Stimulated activated CD8-positive, alpha-beta memory T cell treated with anti-CD3 and anti-CD28 coated beads, Interleukin-7, amount 100 ng/mL, for 4 hours (primary cell): ENCODE measurements around the gene ANKRD55.
"Not testable (repeated sequence)": the region's sequence is repeated elsewhere in the genome, so short reads cannot be mapped to it uniquely, and the experiment has no call there.

Source experiments
- DNase-seq, 2 donors: peaks; one replicate each; pipeline ENCODE4 v3.0.0-alpha.2; 2020; ENCODE audit warnings: low read depth in 2 of 2

The ANKRD55 gene

DNA sequence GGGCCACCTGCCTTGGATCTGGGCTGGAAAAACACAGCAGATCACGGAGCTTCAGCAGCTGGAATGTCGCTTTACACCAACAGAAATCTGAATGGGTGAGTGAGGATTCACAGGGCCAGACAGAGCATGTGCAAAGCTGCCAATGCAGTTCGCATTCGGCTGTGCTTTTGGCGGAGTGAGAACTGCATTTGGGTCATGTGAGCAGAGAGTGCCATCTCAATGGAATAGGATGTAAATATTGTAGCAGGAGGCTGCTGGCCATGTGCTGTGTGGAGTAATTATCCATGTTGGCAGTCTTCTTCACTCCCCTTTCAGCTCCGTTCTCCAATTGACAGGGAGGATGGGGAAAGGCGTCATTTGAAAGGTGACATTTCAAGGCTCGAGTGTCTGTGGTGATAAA, at the start of gene ANKRD55:
Gene ANKRD55 (minus strand): TSS at position 101 of the 400 bp plus-strand sequence. CDS start 417 bp downstream, outside the sequence.
- no peak for DNase-seq

DNA sequence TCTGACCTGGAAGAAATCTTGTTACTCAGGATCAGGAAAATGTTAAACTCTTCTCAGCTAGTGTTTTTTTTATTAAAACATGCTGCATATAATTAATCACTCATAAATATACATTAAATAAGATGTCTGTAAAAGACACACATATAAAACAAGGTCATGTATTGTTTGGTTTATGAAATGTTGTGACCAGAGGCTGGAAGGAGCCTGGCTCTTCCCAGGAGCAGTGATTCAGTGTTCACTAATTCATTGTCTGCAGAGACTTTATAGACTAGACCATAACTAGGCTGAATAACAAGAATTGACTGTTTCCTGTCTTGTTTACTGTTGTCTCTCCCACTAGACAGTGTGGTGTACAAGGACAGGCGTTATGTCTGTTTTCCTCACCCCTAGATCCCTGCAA, 49.1 kb upstream of the ANKRD55 start:
- no peak for DNase-seq

DNA sequence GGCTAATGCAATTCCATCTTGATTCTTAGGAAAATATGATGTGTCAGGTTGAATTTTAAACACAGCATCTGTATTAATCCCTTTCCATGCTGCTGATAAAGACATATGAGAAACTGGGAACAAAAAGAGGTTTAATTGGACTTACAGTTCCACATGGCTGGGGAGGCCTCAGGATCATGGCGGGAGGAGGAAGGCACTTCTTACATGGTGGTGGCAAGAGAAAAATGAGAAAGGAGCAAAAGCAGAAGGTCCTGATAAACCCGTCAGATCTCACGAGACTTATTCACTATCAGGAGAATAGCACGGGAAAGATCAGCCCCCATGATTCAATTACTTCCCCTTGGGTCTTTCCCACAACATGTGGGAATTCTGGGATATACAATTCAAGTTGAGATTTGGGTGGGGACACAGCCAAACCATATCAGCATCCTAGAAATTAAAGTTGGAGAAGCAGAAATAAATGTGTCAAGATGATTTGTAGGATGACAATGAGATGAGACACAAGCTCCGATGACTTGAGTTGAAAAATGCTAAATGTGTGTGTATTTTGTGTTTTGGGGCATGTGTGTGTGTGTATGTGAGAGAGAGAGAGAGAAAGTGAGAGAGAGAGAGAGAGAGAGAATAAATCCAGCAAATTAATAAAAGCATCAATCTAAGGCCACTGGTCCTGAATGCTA, 48.5 kb upstream of the ANKRD55 start:
- DNase-seq = no peak

DNA sequence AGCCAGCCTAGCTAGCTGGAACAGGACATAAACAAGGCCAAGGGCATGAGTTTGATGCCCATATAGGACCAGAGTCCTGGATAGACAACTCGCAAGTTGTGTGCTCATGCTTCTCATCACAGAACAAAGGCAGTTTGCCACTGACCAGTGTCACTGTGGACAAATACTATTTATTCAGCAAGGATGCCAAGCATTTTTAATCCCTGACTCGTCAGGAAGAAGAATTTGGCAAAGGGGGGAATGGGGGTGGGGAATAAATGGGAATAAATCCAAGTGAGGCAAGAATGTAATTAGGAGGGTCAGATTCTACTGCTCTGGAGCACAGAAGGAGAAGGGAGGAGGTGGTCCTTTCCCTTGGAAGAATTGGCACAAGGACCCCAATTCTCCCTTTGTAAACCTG, 46.8 kb upstream of the ANKRD55 start:
- no peak for DNase-seq

DNA sequence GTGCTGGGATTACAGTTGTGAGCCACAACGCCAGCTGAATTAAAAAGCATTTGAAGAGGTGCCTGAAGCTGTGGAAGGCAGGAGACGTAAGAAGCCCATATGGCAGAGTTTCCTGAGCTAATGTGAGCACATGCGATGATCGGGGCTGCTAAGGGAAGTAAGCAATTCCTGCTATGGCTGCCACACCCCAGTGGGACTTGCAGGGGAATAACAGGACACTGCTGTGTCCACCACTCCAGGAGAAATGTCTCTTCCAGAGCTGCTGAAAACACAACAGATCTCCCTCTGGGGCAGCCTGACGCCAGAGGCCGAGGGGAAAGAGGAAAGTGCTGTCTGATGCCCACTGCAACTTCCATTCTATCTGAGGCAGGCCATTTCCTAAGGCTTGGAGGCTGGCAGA, 46.2 kb upstream of the ANKRD55 start:
- no peak for DNase-seq

DNA sequence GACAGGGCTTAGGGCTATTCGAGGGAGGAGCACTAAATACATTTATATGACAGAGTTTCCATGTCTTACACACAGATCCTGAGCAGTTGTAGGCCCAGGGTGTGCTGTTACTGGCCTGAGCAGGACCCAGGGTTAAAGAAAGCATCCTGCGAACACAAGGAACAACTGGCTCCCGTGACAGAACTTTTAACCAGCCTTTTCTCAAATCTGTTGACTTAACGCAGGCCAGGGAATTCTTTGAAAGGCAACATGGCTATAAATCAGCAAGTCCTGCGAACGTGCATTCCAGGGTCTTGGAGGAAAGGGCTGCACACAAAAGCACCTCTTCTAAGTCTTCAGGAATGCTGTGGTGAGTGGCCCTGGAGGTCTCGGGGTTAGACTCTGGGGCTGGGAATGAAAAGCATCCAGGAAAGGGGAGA, 45.2 kb upstream of the ANKRD55 start:
- DNase-seq = no peak

DNA sequence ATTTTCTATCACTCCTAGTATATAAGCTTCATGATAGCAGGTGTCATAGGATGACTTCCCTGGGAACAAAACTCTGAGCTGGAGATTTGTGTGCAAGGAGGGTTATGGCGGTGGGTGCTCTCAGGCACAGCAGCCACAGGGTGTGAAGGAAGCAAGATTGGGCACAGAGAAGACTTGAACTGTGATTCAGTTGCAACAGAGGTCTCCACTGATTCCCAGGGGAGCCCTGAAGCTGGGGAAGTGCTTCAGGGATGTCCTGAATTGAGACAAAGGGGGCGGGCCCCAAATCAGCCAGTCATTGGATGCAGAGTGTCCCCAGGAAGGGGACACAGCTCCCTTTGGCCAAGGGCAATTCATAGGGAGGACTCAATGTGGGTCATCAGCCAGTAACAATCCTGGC, 44.4 kb upstream of the ANKRD55 start:
- DNase-seq = no peak

DNA sequence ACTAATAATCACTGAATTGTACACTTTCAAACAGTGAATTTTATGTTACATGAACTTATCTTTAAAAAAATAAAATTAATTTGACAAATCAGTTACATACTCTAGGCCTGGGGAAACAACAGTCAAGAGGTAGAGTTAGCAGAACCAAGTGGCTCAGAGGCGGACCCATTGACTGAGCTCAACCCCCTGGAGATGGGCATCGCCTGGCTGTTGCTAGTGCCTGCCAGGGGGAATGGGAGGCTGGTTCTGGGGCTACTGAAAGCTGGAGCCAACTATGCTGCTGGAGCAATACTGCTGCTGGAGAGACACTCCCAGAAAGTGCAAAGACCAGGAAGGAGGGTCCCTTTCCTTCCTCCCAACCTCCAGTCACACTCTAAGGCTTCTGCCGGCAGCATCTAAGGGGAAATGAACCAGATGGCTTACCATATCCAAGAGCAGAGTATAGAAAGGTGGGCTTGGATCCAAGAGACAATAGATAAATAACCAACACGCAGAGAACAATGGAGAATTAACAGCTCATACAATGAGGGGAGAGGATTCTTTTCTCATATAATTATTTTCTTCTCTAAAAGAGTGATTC, 40.3 kb upstream of the ANKRD55 start:
- DNase-seq = no peak

DNA sequence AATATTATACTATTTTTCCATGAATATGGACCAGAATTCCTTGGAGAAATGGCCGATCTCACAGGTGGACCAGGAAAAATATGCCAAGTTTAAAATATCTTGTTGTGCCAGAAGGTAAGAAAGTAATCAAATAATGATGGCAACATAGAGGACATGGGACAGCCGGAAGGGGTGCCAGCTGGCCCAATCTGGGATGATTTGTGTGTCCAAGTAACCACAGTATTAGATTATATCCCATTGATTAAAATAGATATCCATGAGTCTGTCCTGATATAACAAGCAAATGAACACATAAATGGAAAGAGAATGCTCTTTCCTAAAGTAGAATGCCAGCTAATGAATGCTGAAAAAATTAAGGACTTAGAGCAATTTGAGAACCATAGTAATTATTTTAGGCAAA, 39.6 kb upstream of the ANKRD55 start:
- DNase-seq = no peak

DNA sequence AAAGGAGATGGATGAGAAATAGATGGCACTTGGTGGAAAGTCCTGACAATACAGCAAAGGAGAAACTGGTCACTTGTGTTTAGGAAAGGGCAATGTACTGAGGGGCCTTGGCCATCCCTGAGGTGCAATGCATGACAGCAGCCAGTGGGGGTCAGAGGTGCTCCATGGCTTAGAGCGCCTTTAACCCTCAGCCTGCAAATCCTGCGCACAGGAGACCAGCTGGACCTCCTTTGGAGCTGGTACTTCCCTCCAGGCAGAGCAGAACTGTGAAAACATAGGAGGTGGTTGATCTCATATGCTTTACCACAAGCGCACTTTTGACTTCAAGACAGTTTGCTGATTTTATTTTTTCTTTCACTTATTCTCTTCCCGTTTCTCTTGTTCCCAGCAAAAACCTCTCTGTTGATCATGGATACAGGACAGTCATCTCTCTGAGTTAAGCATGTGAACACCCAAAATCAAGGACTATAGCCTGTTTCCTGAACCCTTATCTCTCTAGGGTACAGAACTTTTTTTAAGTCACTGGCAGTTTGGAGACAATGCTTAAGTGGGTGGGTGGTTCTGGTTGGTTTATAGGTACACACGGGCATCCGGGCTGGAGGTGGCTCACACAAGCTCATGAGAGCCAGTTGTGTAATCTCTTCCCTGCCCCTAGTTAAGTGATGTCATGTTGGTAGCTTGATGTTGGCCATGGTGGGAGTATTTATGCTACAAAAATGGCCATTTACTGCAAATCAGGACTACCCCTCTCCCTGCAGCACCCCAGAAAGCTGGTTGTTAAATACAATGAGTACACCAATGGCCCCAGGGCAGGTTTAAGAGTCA, 37.6 kb upstream of the ANKRD55 start:
- DNase-seq = peak; percentile 41 to 58

DNA sequence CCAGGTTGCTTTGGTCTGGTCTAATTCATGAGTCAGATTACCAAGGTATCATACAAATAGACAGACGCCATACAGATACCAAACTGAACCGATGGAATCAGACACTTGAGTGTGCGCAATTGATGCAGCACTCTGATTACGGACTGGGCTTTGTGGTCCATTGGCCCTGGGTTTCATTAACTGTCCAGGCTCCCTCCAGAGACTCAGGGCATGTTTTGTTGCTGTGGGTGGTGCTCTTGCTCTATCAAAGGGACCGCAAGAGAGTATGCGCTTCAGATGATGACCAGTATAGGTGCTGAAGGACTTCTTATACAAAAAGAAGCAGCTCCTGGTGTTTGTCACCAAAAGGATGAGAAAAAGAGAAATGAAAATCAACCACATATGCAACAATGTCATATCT, 36.9 kb upstream of the ANKRD55 start:
- no peak for DNase-seq

DNA sequence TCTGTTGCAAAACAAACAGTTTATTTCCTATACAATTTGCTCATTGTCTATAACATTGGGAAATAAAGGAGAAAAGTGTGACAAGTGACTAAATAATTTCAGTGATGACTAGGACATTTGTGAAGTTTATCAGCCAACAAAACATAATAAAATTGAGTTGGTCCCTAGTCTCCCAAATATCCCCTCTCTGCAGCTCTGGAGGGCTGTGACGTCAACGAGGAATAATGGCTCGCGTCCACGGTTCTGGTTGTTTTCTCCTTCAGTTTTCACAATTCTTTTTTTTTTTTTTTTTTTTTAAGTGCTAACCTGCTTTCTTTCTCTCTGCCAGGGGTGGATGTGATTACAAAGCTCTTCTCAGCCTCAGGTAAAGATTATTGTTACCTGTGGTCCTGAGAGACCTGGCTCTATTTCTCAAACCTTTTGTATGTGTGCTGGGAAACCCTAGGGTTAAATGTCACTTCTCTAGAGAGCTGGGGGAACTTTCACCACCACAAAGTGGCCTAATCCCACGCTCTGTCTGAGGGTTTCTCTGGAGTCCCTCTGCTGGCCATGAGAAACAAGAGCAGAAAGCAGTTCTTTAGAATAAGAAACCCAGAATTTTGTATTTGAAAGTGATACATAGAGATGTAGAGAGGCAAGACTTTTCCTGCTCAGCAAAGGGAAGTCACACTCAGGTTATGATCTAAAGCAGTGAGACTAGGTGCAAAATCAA, 36.2 kb upstream of the ANKRD55 start:
- no peak for DNase-seq

DNA sequence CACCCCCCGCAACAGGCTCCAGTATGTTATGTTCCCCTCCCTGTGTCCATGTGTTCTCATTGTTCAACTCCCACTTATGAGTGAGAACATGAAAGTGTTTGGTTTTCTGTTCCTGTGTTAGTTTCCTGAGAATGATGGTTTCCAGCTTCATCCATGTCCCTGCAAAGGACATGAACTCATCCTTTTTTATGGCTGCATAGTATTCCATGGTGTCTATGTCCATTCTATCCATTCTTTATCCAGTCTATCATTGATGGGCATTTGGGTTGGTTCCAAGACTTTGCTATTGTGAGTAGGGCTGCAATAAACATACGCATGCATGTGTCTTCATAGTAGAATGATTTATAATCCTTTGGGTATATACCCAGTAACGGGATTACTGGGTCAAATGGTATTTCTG, 35.6 kb upstream of the ANKRD55 start:
- DNase-seq = not testable (repeated sequence)

DNA sequence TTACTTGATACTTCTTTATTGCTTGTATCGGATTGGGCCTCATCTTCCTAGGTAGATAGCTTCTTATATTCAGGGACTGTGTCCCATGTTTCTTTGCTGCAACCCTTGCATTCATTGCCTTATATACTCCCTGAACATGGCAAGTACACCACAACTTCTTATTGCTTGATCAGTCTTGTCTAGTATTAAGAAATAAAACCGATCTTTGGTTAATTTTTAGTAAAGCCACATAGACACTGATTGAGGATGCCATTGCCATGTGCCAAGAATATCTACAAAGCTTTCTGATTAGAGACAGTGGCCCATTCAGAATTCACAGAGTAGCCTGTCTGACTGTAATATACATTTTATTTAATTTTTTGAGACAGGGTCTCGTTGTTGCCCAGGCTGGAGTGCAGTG, 34.7 kb upstream of the ANKRD55 start:
- DNase-seq = no peak

DNA sequence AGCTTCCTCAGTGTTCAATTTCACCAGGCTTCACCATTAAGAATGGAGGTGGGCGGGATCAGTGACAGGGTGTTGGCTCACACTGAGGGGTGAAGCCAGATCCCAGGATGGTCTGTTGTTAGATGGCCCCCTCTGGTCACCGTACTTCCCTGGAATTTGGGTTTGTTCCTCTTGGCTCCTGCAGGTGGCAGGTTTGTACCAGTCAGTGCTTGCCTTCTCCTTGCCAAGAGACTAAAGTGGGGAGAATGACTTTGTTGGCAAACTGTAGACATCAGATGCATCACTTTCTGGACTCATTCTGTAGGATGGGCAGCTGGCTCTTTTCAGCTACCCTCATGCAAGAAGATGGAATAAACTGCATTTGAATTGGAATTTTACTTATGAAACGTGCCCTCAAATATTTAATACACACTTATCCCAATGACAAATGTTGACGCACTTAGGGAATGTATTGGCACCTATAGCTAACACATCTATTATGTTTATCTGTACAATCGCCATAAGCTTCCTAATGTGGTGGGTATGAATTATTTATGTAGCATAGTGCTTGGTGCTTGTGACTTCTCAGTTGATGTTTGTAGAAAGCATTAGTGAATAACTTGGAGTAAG, 31.4 kb upstream of the ANKRD55 start:
- no peak for DNase-seq

DNA sequence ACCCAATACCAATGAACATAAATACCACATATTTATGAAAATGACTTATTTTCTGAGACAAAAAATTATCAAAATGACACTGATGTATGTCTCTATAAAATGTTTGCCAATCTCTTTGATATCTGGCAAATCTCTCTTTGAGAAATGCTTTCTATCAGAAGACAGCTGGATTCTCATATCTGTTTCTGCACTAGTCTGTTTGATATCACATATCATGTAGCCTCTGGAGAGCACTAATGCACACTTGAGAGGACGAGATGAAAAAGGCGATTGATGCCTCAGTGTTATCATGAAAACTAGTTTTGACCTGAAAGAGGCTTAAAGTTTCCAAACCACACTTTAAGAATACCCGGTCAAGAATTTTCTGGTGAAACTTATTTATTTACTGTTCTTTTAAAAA, 29.1 kb upstream of the ANKRD55 start:
- DNase-seq = no peak

DNA sequence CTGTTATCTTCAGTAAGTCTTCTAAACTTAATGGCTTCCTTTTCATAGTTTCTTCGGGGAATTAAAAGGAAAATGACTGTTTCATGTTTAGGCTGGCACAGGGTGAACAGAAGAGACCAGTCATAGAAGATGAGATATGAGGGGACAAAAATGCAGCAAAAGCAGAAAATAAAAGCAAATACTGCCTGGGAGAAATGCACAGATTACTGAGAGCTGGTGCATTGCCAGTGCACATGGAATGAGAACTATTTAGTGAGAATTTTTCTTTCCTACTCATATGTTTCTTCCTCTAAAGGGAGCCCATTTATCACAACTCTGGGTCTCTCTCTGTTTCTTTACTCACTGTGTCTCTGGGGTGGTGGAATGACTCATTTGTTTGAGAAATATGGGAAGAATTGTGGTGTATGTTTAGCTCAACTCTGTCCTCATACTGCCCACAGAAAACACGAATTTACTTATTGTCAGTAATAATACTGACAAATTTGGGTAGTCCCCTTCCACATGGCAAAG, 25.9 kb upstream of the ANKRD55 start:
- DNase-seq = no peak

DNA sequence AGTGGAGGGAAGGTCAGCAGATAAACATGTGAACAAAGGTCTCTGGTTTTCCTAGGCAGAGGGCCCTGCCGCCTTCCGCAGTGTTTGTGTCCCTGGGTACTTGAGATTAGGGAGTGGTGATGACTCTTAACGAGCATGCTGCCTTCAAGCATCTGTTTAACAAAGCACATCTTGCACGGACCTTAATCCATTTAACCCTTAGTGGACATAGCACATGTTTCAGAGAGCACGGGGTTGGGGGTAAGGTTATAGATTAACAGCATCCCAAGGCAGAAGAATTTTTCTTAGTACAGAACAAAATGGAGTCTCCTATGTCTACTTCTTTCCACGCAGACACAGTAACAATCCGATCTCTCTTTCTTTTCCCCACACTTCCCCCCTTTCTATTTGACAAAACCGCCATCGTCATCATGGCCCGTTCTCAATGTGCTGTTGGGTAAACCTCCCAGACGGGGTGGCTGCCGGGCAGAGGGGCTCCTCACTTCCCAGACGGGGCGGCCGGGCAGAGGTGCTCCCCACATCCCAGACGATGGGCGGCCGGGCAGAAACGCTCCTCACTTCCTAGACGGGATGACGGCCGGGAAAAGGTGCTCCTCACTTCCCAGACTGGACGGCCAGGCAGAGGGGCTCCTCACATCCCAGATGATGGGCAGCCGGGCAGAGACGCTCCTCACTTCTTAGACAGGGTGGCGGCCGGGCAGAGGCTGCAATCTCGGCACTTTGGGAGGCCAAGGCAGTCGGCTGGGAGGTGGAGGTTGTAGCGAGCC, 24.8 kb upstream of the ANKRD55 start:
- not testable (repeated sequence) for DNase-seq

DNA sequence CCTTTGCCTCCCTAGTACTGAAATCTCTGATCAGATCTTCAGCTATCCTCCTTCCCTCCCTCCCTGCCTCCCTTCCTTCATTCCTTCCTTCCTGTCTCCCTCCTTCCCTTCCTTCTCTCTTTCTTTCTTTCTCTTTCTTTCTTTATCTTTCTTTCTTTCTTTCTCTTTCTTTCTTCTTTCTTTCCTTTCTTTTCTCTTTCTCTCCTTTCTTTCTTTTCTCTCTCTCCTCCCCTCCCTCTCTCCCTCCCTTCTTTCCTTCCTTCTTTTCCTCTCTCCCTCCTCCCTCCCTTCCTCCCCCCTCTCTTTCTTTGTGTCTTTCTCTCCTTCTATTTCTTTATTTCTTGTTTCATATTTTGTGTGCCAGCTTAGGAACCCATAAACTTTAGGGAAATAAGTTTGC, 23.9 kb upstream of the ANKRD55 start:
- no peak for DNase-seq

DNA sequence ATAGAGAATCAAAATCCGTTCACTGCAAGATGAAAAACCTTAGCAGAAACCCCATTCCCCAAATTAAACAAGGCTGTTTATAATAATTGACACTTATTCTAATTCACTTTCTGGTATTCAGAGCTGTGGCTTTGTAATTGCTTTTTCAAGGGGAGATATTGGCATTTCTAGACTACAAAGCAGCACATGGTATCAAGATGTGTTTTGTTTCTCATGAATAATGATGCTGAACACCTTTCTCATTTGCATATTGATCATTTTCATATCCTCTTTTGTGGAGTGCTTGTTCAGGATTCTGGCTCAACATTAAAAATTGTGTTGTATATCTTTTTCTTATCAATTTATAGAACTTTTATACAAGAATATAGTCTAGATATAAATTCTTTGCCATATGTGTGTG, 22.4 kb upstream of the ANKRD55 start:
- DNase-seq = no peak

DNA sequence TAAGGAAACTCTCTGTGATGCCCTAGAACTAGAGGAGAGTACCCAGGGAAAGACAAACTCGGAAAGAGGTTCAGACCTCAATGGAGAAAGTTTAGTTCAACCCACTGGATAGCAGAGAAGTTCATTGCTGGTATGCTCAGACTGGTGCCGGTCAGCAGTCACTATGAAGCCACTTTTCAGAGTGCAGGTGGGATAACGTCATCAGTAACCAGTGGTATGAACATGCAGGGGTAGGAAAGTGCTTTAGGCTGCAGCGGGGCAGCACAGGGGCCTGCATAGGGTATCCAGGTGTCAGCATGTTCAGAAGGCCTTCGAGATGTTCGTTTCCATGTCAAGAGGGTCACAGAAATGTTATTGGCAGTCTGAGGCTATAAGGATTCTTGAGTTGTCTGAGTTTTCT, 20.8 kb upstream of the ANKRD55 start:
- no peak for DNase-seq
